ENCODE data around the gene GRIN2A.

GRCh38 chr16:9847146-9847545 lies 335.1 kb downstream of the GRIN2A start:
- TF ChIP-seq CTCF (IDR thresholded peaks at IDR 0.05) (no peak), ZFX (IDR thresholded peaks at IDR 0.05; ENCODE audit: borderline replicate concordance) (no peak)
